ENCODE data around the gene WWOX. TPM values are rescaled to one million over a fixed set of nuclear protein-coding genes. Genes with fewer than 3 reads are reported as not detected.

WWOX gene
- 12.7 and 21.9 TPM in 2 replicates for total RNA-seq

GRCh38 chr16:78099271-78100111, at the start of gene WWOX:
WWOX (plus strand) TSS chr16:78099654.

Other genes with a start within 250 kb of the WWOX start
- gene CLEC3A, start 77.1 kb upstream of the WWOX start, total RNA-seq, result not detected in 2 replicates